LNCaP clone FGC (cell line): ENCODE results near the gene DPH6.

Experiments used
- DNase-seq: peaks from one replicate; pipeline ENCODE4 v3.0.0-alpha.2; 2011; ENCODE audit warnings: low read depth
- H3K4me3 ChIP-seq: 2 replicates; pipeline ENCODE4 v1.5.1; 2011; ENCODE audit warnings: mild to moderate bottlenecking, low read depth, low read length, control low read depth
- CTCF ChIP-seq: IDR thresholded peaks from 2 replicates; pipeline ENCODE4 v1.5.1; 2012; ENCODE audit warnings: mild to moderate bottlenecking; ENCODE audit not compliant: control insufficient read depth, insufficient read depth; ENCODE audit errors: extremely low read depth

Gene DPH6

GRCh38 chr15:35529784-35530183 lies 16.2 kb downstream of the DPH6 start:
- no peak for DNase-seq
- H3K4me3 ChIP-seq: no peak overlapping the region
- TF ChIP-seq CTCF: no peak

DNA sequence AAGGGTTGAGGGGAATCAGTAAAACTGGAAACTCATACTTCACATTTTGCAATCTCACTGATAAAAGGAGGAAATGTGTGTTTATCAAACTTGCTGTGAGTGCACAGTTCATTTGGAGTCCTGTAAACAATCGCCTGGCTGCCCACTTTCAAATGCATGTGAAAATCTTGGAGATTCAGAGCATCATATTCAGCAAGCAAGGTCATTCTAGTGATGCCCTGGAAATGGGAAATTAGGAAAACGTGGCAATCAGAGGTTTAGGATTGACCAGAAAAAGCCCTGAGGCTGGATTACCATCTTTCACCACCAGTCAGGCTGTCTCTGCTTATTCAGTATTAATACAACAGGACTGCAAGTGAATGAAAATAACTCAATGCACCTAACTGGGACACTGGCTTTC lies 23.9 kb downstream of the DPH6 start:
- no peak for TF ChIP-seq CTCF
- H3K4me3 ChIP-seq: no peak overlapping the region
- DNase-seq: no peak

DNA sequence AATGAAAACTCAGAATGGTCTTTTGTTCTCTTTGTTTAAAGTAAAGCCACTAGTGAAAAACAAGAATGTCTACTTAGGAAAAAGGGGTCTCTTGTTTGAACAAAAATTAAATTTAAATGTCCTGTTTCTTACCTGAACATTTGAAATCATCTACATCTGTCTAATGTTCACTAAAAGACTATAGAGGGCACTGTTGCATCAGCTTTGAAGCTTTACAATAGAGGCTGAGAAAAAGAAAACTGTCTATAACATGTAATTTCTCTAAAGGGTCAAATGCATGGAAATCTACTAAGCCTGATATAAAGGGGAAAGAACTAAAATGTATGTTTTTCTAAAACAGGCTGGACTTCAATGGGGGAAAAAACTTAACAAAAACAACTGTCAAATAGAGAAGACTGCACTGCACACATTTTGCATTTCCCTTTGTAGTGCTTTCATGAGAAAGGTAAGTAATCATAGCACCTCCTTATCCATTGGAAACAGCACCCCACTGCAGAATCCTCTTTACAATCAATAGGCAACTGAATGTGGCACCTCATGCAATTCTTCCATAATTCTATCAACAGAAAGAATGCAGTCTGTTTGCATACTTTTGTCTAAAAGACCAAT lies 26.3 kb downstream of the DPH6 start:
- peak; percentile 19 for DNase-seq
- peak; percentile 47 for TF ChIP-seq CTCF

DNA sequence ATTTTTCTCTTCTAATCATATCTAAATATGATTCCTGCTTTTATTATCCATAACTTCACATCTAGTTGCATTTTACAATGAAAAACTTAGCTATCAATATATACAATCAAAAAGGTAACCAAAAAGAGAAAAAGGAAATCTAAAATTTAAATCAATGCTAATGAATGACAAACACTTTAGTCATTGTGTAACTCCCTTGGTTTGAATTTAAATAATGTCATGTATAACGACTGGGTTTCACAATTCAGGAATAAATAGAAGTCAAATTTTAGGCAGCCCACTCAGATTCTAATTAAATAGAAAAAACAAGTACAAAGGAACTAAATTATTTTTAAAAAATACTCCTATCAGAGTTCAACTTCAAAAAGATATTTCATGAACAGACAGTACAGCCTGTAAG lies 26.9 kb downstream of the DPH6 start:
- no peak for DNase-seq

More for the DNA sequence above, 26.3 kb downstream of the DPH6 start:
- no peak overlapping the region for H3K4me3 ChIP-seq

DNA sequence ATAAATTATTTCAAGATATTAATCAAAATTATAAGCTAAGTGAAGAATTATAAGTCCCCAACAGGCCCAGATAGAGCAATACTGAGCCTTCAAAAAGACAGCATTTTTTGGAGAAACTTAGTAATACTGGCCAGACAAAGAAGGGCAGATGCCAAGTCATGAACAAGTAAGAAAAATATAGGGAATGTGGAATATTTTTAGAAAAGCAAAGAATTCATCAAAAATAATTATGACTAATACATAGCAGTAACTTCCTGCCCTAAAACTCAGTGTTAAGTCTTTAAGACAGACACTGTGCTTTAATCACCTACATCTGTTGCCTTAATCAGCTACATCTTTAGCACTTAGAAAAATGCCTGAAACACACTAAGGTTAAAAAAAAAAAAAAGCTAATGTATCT lies 31.2 kb downstream of the DPH6 start:
- no peak for TF ChIP-seq CTCF
- no peak for DNase-seq
- H3K4me3 ChIP-seq: no peak overlapping the region

More for the DNA sequence above, 26.9 kb downstream of the DPH6 start:
- TF ChIP-seq CTCF: no peak
- no peak overlapping the region for H3K4me3 ChIP-seq

- TF ChIP-seq CTCF: no peak
- DNase-seq: no peak
- H3K4me3 ChIP-seq: no peak overlapping the region
Observed at GRCh38 chr15:35507932-35508638, 37.9 kb downstream of the DPH6 start.

GRCh38 chr15:35506272-35506870 lies 39.6 kb downstream of the DPH6 start:
- no peak for DNase-seq
- H3K4me3 ChIP-seq: no peak overlapping the region
- no peak for TF ChIP-seq CTCF
